Hepatocyte (in vitro differentiated cells): Measurements from ENCODE around the gene ARID1A. TPM values are rescaled to one million over a fixed set of nuclear protein-coding genes. Genes with fewer than 3 reads are reported as not detected.
"Not testable (repeated sequence)": the region's sequence is repeated elsewhere in the genome, so short reads cannot be mapped to it uniquely, and the experiment has no call there.

ENCODE experiments used
- DNase-seq: peaks from one replicate; pipeline ENCODE4 v3.0.0-alpha.2; 2016; ENCODE audit warnings: low spot score
- H2AFZ ChIP-seq: fragments of 200-600 bp; sonication (generic); 2 replicates; pipeline ENCODE4 v1.6.0; 2016; ENCODE audit warnings: antibody characterized with exemption, mild to moderate bottlenecking
- H3K27ac ChIP-seq: fragments of 200-600 bp; sonication (generic); 2 replicates; pipeline ENCODE4 v1.5.1; 2016; ENCODE audit warnings: mild to moderate bottlenecking
- H3K27me3 ChIP-seq: fragments of 200-600 bp; sonication (generic); 2 replicates; pipeline ENCODE4 v1.6.1; 2016
- H3K36me3 ChIP-seq: fragments of 200-600 bp; sonication (generic); replicated peaks from 2 replicates; pipeline ENCODE4 v1.5.1; 2016; ENCODE audit warnings: low read depth; ENCODE audit not compliant: insufficient read depth
- H3K4me1 ChIP-seq: fragments of 200-600 bp; sonication (generic); 2 replicates; pipeline ENCODE4 v1.5.1; 2016; ENCODE audit warnings: mild to moderate bottlenecking, moderate library complexity; ENCODE audit not compliant: insufficient read depth
- H3K4me2 ChIP-seq: fragments of 200-600 bp; sonication (generic); 2 replicates; pipeline ENCODE4 v1.6.0; 2016
- H3K4me3 ChIP-seq: fragments of 200-600 bp; sonication (generic); 2 replicates; pipeline ENCODE4 v1.5.1; 2016; ENCODE audit warnings: mild to moderate bottlenecking
- H3K79me2 ChIP-seq: fragments of 200-600 bp; sonication (generic); 2 replicates; pipeline ENCODE4 v1.6.0; 2017; ENCODE audit warnings: mild to moderate bottlenecking
- H3K9me2 ChIP-seq: fragments of 200-600 bp; sonication (generic); replicated peaks from 2 replicates; pipeline ENCODE4 v1.6.0; 2017; ENCODE audit warnings: mild to moderate bottlenecking; ENCODE audit not compliant: insufficient read depth
- H3K9me3 ChIP-seq: fragments of 200-600 bp; sonication (generic); 2 replicates; pipeline ENCODE4 v1.5.1; 2016; ENCODE audit warnings: low read depth, mild to moderate bottlenecking
- H4K20me1 ChIP-seq: fragments of 200-600 bp; sonication (generic); 2 replicates; pipeline ENCODE4 v1.6.0; 2016; ENCODE audit warnings: mild to moderate bottlenecking; ENCODE audit not compliant: insufficient read depth, poor library complexity, severe bottlenecking
- EZH2 ChIP-seq: fragments of 200-600 bp; sonication (generic); IDR thresholded peaks from 2 replicates; pipeline ENCODE4 v1.6.1; 2016; ENCODE audit warnings: antibody characterized with exemption, mild to moderate bottlenecking, borderline replicate concordance
- EZH2phosphoT487 ChIP-seq: fragments of 200-600 bp; sonication (generic); IDR thresholded peaks from one replicate; pipeline ENCODE4 v1.6.1; 2018; ENCODE audit warnings: antibody characterized with exemption, mild to moderate bottlenecking, low read depth, moderate library complexity; ENCODE audit not compliant: unreplicated experiment, severe bottlenecking
- WGBS: methylation state at CpG from one replicate; pipeline ENCODE4 v1.1.6; 2016; ENCODE audit warnings: low lambda C conversion rate; ENCODE audit errors: missing lambda C conversion rate; 5-methylcytosine and 5-hydroxymethylcytosine counted together
- polyA plus RNA-seq: library from polyadenylated mRNA; unstranded; fragments of >200 nt; fragmentation: Nextera tagmentation; extraction: Ambion mirVana; gene quantifications from 2 replicates; pipeline ENCODE4 v1.2.1, GENCODE V29; 2016
- total RNA-seq: library from RNA; depleted of rRNA; stranded (reverse); fragments of >200 nt; gene quantifications from 2 replicates; pipeline ENCODE4 v1.2.3, GENCODE V29; 2014
- TF ChIP-seq, protein P1 (sequence below): fragments of 200-600 bp; sonication (generic); IDR thresholded peaks from 2 replicates; pipeline ENCODE4 v1.5.1; 2016; ENCODE audit warnings: antibody characterized with exemption, mild to moderate bottlenecking; ENCODE audit not compliant: poor library complexity

ARID1A gene
- total and polyA plus RNA-seq, 2 experiments from 2014 or later: 27.9 to 35.8 TPM

DNA sequence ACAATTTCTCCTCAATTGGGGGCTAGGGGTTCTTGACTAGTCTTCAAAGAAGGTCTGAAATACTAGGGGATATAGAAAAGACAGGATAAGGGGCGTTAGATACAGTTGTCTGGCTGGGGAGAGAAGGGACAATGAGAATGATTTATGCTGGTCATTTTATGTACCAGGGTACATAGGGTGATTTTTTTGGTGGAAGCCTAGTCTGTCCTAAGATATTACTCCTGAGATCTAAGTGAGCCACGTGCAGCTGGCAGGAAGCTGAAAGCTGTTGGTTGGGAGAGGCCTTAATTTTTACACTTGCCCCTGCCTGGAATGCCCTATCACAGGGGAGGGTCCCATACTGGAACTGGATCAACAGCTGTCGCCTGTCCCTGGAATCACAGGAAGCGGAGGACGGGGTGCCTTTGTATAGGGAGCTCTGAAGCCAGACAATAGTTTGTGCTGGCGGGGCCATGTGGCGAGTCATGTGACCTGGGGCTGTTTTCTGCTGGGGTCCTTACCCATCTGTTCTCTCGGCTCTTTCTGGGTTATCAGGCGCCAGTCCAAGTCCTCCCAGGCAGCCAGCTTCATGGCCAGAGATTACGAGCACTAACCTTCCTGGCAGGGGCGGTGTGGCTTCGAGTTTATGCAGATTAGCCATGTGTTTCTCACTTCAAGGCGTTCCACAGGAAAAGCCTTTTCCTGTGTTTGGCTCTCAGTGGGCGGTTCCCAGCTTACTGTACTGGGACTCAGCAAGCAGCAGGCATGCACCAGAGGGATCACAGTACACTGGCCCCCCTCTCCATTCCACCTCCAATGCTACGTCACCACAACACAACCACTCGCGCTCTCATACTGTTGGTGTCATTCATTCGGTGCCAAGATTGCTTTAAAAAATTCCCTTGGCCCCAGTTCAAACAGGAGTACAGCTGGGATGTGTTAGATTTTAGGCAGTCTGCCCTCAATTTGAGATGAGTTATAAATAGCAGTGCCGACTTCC, 27.5 kb downstream of the ARID1A start:
- Histone ChIP-seq H3K4me2 (peak overlapping the region; percentile 64), H3K36me3 (no peaks in the 10 kb centered on the region), H3K27ac (peak overlapping the region; percentile 72), H3K4me3 (no peak overlapping the region), H2AFZ (no peak overlapping the region), H3K9me2 (no peaks in the 10 kb centered on the region), H3K9me3 (no peaks in the 10 kb centered on the region), H3K4me1 (peaks cover 36% of the 10 kb centered on the region), H3K79me2 (peaks cover 99% of the 10 kb centered on the region), H3K27me3 (no peaks in the 10 kb centered on the region), H4K20me1 (peaks cover 100% of the 10 kb centered on the region)
- 18% methylated on average over 19 of the region's 19 CpGs for WGBS
- DNase-seq: peak; percentile 91
- TF ChIP-seq EZH2 (no peak), EZH2phosphoT487 (no peak)
- TF ChIP-seq, protein P1, sequence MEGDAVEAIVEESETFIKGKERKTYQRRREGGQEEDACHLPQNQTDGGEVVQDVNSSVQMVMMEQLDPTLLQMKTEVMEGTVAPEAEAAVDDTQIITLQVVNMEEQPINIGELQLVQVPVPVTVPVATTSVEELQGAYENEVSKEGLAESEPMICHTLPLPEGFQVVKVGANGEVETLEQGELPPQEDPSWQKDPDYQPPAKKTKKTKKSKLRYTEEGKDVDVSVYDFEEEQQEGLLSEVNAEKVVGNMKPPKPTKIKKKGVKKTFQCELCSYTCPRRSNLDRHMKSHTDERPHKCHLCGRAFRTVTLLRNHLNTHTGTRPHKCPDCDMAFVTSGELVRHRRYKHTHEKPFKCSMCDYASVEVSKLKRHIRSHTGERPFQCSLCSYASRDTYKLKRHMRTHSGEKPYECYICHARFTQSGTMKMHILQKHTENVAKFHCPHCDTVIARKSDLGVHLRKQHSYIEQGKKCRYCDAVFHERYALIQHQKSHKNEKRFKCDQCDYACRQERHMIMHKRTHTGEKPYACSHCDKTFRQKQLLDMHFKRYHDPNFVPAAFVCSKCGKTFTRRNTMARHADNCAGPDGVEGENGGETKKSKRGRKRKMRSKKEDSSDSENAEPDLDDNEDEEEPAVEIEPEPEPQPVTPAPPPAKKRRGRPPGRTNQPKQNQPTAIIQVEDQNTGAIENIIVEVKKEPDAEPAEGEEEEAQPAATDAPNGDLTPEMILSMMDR: no peak

DNA sequence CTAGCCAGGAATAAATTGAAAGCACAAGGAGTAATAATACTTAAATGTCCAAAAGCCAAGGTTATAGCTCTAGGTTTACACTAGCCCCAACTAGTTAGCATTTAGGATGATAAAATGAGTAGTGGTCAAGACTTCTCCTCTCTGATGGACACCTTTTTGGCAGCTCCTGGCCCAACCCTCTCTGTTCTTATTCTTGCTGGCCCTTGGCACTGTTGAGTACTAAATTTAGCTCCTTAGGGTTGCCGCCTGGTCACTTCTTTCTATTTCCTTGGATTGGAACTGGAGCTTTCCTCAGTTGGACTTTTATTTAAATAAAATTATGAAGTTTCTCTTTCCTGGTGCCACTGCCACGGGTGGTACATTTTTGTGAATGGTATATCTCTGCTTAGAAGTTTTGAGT, 28.3 kb downstream of the ARID1A start:
- TF ChIP-seq EZH2phosphoT487: no peak
- no peak for TF ChIP-seq EZH2
- TF ChIP-seq, protein P1: no peak
- Histone ChIP-seq H3K4me3 (no peak overlapping the region), H3K27me3 (no peaks in the 10 kb centered on the region), H3K27ac (peak overlapping the region; percentile 12), H2AFZ (no peak overlapping the region), H3K4me1 (peaks cover 30% of the 10 kb centered on the region), H3K79me2 (peaks cover 99% of the 10 kb centered on the region), H3K36me3 (no peaks in the 10 kb centered on the region), H3K9me2 (no peaks in the 10 kb centered on the region), H3K4me2 (peak overlapping the region; percentile 64), H3K9me3 (no peaks in the 10 kb centered on the region), H4K20me1 (peaks cover 100% of the 10 kb centered on the region)
- no peak for DNase-seq
- WGBS: 68% methylated on average over 2 of the region's 2 CpGs

DNA sequence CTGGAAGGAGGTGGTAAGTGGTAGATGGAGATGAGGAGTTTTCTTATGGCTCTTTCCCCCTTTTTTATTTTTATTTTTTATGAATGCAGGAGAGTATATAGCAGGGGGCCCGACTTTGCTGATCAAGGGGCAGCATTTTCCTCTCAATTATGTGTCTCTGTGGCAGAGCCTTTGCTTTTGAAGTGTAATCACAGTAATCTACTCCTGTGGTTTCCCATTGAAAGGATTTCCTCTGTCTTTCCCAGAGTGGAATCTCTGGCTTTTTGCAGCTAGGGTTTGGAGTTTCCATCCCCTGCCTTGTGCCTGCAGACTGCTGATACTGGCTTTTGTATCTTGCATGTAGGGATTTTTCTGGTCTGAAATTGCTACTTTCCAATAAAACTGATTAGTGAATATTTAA, 29.1 kb downstream of the ARID1A start:
- H3K4me2 ChIP-seq: no peak overlapping the region
- TF ChIP-seq, protein P1: no peak
- TF ChIP-seq EZH2phosphoT487 (no peak), EZH2 (no peak)
- H3K9me3 ChIP-seq: no peaks in the 10 kb centered on the region
- no peak overlapping the region for H3K4me3 ChIP-seq
- no peak overlapping the region for H2AFZ ChIP-seq
- no peaks in the 10 kb centered on the region for H3K36me3 ChIP-seq
- no peak overlapping the region for H3K27ac ChIP-seq
- no peaks in the 10 kb centered on the region for H3K9me2 ChIP-seq
- WGBS: 9% methylated on average over 1 of the region's 1 CpG
- H3K79me2 ChIP-seq: peaks cover 99% of the 10 kb centered on the region
- peaks cover 100% of the 10 kb centered on the region for H4K20me1 ChIP-seq
- peaks cover 28% of the 10 kb centered on the region for H3K4me1 ChIP-seq
- DNase-seq: no peak
- no peaks in the 10 kb centered on the region for H3K27me3 ChIP-seq

DNA sequence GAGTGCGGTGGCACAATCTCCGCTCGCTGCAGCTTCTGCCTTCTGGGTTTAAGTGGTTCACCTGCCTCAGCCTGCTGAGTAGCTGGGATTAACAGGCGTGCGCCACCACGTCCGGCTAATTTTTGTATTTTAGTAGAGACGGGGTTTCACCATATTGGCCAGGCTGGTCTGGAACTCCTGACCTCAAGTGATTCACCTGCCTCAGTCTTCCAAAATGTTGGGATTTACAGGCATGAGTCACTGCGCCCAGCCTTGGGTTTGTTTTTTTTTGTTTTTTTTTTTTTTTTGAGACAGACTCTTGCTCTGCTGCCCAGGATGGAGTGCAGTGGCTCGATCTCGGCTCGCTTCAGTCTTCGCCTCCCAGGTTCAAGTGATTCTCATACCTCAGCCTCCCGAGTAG, 30.1 kb downstream of the ARID1A start:
- not testable (repeated sequence) for DNase-seq, H3K9me3 ChIP-seq, H3K9me2 ChIP-seq, H3K4me3 ChIP-seq, H2AFZ ChIP-seq, H3K27me3 ChIP-seq, H3K4me2 ChIP-seq, H3K27ac ChIP-seq, H3K36me3 ChIP-seq
- Histone ChIP-seq H3K4me1 (peaks cover 28% of the 10 kb centered on the region), H3K79me2 (peaks cover 99% of the 10 kb centered on the region), H4K20me1 (peaks cover 99% of the 10 kb centered on the region)
- 93% methylated on average over 14 of the region's 14 CpGs for WGBS
